PC-3 (cell line): ENCODE measurements around the gene UBE4A.

ENCODE experiments used
- EZH2phosphoT487 ChIP-seq: fragments of 300-600 bp; sonication (generic); IDR thresholded peaks from 2 replicates; pipeline ENCODE4 v1.6.1; 2018; ENCODE audit warnings: mild to moderate bottlenecking, antibody characterized with exemption, low read length, borderline replicate concordance
- TF ChIP-seq, protein P1 (sequence below): fragments of 300-600 bp; sonication (generic); conservative IDR thresholded peaks from 2 replicates; pipeline ENCODE4 v1.5.1; 2017; ENCODE audit warnings: antibody characterized with exemption, low read depth, mild to moderate bottlenecking, low read length

DNA sequence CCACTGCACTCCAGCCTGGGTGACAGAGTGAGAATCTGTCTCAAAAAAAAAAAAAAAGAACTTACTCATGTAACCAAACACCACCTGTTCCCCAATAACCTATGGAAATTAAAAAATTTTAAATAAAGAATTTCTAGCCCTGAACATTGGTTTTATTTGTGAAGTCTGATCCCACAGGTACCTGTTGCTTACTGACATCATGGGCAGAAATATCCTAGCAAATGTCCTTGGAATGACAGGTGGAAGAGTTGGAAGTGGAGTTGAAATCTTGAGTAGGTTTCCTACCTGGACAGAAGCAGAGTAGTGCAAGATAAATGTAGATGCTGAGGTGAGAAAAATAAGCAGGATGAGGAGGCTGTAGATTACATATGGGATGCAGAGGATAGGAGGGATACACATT is 34.1 kb upstream of the UBE4A start:
- TF ChIP-seq, protein P1, sequence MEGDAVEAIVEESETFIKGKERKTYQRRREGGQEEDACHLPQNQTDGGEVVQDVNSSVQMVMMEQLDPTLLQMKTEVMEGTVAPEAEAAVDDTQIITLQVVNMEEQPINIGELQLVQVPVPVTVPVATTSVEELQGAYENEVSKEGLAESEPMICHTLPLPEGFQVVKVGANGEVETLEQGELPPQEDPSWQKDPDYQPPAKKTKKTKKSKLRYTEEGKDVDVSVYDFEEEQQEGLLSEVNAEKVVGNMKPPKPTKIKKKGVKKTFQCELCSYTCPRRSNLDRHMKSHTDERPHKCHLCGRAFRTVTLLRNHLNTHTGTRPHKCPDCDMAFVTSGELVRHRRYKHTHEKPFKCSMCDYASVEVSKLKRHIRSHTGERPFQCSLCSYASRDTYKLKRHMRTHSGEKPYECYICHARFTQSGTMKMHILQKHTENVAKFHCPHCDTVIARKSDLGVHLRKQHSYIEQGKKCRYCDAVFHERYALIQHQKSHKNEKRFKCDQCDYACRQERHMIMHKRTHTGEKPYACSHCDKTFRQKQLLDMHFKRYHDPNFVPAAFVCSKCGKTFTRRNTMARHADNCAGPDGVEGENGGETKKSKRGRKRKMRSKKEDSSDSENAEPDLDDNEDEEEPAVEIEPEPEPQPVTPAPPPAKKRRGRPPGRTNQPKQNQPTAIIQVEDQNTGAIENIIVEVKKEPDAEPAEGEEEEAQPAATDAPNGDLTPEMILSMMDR, result no peak
- TF ChIP-seq EZH2phosphoT487, result no peak
